Right cardiac atrium (tissue), 5 donors: Measurements from ENCODE around the gene PLCL2. TPM values are rescaled to one million over a fixed set of nuclear protein-coding genes. Genes with fewer than 3 reads are reported as not detected.
A peak's percentile ranks its signal among the peaks of the same experiment; 100 is the strongest.

Source experiments
- ATAC-seq, 2 donors: fragments of 200-7000 bp; cut with Tn5 transposase; one replicate each; pipeline versions ENCODE4 v1.8.0 to v1.9.1; 2020; ENCODE audit warnings: moderate library complexity in 2 of 2, mild to moderate bottlenecking in 1 of 2
- DNase-seq, 3 donors: peaks; one replicate each; pipeline ENCODE4 v3.0.0-alpha.2; 2020
- H3K27ac ChIP-seq: one replicate; pipeline ENCODE4 v1.5.1; 2013; ENCODE audit warnings: mild to moderate bottlenecking, low read length, control low read depth, moderate library complexity
- H3K27me3 ChIP-seq: one replicate; pipeline ENCODE4 v1.6.1; 2013; ENCODE audit not compliant: control insufficient read depth, insufficient read depth
- H3K4me1 ChIP-seq: one replicate; pipeline ENCODE4 v1.6.1; 2013; ENCODE audit warnings: low read length; ENCODE audit not compliant: control insufficient read depth, insufficient read depth
- H3K4me3 ChIP-seq: one replicate; pipeline ENCODE4 v1.5.1; 2013; ENCODE audit warnings: low read length, control low read depth
- H3K9me3 ChIP-seq: one replicate; pipeline ENCODE4 v1.6.1; 2013; ENCODE audit warnings: low read length; ENCODE audit not compliant: control insufficient read depth
- WGBS: extraction: QIAGEN DNeasy Blood & Tissue Kit; methylation state at CpG from one replicate; pipeline ENCODE4 v1.1.7; 2013; 5-methylcytosine and 5-hydroxymethylcytosine counted together
- intact Hi-C, 4 donors: fragments of 100-400 bp; cut with DNase I; formaldehyde crosslinking; loops; one replicate each; pipeline versions ENCODE4 v1.11.0 to v1.14.0; 2022 to 2023
- polyA plus RNA-seq: library from polyadenylated mRNA; stranded (reverse); fragments of 200-250 nt; gene quantifications from one replicate; pipeline ENCODE4 v1.2.3, GENCODE V29; 2013
- total RNA-seq, 4 donors: library from RNA; stranded (reverse); fragmentation: NEBNext Ultra II Directional; extraction: Animal tissue kit (Norgen Biotek cat#: 25700); gene quantifications; one replicate each; pipeline ENCODE4 v1.2.1, GENCODE V29; 2021
- donor health status: healthy with polysubstance abuse.
- donor health status: DM: no; HTN: yes; CAD: no.
- donor health status: DM: no; HTN: no; CAD: no.
- donor health status: DM: no; HTN: yes; CAD: no; lungs with severe emphysema.
- donor health status: DM: yes; HTN: yes; CAD: no.

The PLCL2 gene
- total and polyA plus RNA-seq, 5 donors: 12.5 to 47.4 (median 36.9) TPM

DNA sequence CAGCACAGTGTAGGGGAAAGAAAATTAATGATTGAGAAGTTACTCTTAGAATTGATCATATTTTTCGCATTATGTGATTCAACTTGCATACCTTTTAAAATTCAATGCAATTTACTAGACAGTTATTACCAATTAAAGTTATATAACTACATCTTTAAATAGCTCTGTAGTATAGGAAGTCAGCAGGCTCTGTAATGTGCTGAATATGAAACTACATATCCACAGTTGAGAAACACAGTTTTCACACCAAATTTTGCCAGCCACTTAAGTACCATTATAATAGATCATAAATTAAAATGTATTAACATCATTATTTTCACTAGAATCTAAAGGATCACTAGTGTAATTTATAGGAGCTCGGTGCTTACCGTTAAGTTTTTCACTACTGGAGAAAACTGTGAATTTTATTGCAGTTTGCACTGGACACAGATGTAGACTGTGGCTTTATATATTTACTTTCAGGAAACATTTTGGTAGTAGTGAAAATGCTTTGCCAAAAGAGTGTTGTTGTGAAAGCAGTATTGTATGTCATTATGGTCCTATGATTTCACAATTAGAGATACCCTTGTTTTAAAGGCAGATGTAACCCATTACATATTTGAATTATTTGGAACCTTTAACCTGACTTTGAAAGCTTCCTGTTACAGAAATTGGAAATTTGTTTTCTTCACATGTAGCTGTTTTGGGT lies 113.6 kb downstream of the PLCL2 start:
- ATAC-seq (no peak), DNase-seq (no peak)
- intact Hi-C loops: no loop called here
- H3K27ac ChIP-seq: no peak overlapping the region
- H3K4me1 ChIP-seq: peaks cover 9% of the 10 kb centered on the region
- H3K4me3 ChIP-seq: no peak overlapping the region
- no peaks in the 10 kb centered on the region for H3K9me3 ChIP-seq
- H3K27me3 ChIP-seq: no peaks in the 10 kb centered on the region
- whole genome bisulfite sequencing: 88% methylated on average over 3 of the region's 3 CpGs

DNA sequence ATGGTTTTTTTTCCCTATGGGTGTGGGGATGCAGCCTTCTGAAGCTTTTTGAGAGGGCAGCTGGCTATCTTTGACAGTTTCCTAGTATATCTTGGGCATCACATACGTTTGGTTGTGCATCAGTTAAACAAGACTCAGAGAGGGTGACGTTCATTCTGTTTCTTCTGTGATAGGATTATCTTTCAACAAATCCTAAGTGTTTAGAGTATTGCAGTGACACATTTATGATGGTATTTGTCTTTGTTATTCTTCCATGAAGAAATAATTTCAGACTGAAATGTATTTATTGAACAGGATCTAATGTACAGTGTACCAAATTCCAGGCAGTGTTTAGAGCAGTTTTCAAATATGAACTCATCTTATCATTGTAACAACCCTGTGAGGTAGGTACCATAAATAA lies 114.4 kb downstream of the PLCL2 start:
- WGBS: 50% methylated on average over 2 of the region's 2 CpGs

DNA sequence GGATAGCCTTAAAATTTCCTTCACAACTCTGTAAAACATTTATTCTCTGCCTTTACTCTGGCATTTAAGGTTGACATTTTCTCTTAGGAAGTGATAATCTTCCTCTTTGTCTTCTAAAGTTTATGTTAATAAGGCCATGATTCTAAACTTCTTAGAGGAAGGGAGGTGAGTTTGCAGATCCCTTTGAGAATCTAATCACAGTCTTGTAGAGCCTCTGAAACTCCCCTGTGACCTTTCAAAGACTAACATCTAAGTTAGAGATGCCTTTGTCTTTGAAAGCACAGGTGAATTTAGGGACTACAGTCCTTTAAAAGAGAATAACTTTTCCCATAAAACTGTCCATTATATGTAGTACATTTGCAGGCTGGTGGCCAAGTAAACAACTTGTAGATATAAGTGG lies 115.1 kb downstream of the PLCL2 start:
- no peak for DNase-seq
- no peak for ATAC-seq
- H3K27me3 ChIP-seq: no peaks in the 10 kb centered on the region
- peaks cover 7% of the 10 kb centered on the region for H3K4me1 ChIP-seq
- intact Hi-C loops: no loop called here
- no peaks in the 10 kb centered on the region for H3K9me3 ChIP-seq
- H3K4me3 ChIP-seq: no peak overlapping the region
- no peak overlapping the region for H3K27ac ChIP-seq

More for the DNA sequence above, 114.4 kb downstream of the PLCL2 start:
- H3K27ac ChIP-seq: no peak overlapping the region
- intact Hi-C loops: no loop called here
- H3K4me1 ChIP-seq: peaks cover 10% of the 10 kb centered on the region
- no peak for ATAC-seq
- DNase-seq: no peak
- no peak overlapping the region for H3K4me3 ChIP-seq
- H3K9me3 ChIP-seq: no peaks in the 10 kb centered on the region
- H3K27me3 ChIP-seq: no peaks in the 10 kb centered on the region

DNA sequence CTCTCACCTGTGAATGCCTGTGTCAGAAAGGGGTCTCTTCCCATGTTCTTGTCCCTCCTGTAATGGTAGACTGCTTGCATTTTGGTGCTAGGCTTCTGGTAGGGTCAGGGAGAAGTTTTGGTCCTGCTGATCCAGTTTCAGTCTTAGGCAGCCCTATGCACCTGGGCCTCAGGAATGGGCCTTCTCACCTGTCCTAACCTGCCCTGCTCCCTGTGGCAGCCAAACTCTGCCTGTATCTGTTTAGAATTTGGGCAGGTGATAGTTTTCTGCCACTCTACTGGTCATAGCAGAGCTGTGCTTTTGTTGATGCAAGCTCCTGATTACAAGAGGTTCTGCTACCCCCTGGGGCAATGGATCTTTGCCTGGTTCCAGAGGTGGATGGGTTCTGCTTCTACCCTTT lies 118.7 kb downstream of the PLCL2 start:
- peaks cover 11% of the 10 kb centered on the region for H3K4me1 ChIP-seq
- H3K27me3 ChIP-seq: no peaks in the 10 kb centered on the region

DNA sequence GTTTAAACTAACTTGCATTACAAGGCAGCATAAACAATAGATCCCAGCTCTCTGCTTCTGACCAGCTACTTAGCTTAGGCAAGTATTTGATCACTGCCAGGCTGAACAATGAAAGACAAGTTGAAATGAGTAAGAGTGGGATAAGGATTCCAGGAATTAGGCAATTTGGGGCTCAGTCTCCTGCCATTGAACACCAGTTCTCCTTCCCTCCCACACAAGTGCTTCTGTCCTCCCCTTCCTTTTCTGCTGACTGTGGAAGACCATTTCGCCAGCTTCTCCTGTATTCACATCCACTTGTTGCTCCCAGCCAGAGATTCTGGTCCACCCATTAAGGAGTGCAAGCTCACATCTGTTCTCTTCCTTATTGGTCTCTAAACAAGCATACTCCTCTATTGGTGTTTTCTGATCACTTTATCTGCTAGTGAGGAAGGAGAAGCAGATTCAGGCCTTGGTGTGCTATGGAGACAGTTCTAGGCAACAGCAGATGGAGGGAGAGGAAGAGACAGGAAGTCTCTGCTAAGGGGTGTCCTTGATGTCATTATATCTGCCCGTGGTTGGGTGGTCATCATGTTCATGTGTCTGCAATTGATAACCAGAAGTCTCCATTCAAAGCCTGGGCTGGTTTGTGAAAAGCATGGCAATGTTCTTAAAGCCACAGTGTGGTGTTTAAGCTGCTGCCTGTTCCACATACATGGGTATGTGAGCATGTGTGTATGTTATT lies 121.5 kb downstream of the PLCL2 start:
- ATAC-seq: peak; percentile 26 to 38
- Histone ChIP-seq H3K27ac (no peak overlapping the region), H3K9me3 (no peaks in the 10 kb centered on the region), H3K27me3 (no peaks in the 10 kb centered on the region), H3K4me1 (peaks cover 11% of the 10 kb centered on the region), H3K4me3 (no peak overlapping the region)
- no peak for DNase-seq
- intact Hi-C loops: no loop called here
- WGBS: 42% methylated on average over 2 of the region's 2 CpGs

More for the DNA sequence above, 118.7 kb downstream of the PLCL2 start:
- intact Hi-C loops: no loop called here
- Histone ChIP-seq H3K9me3 (no peaks in the 10 kb centered on the region), H3K27ac (no peak overlapping the region), H3K4me3 (no peak overlapping the region)
- no peak for DNase-seq
- ATAC-seq: no peak

GRCh38 chr3:17007284-17007683 lies 122.5 kb downstream of the PLCL2 start:
- H3K9me3 ChIP-seq: no peaks in the 10 kb centered on the region
- H3K27me3 ChIP-seq: no peaks in the 10 kb centered on the region
- ATAC-seq (no peak), DNase-seq (no peak)
- peaks cover 11% of the 10 kb centered on the region for H3K4me1 ChIP-seq
- no peak overlapping the region for H3K4me3 ChIP-seq
- 90% methylated on average over 1 of the region's 1 CpG for WGBS
- no peak overlapping the region for H3K27ac ChIP-seq
- intact Hi-C loops: no loop called here

DNA sequence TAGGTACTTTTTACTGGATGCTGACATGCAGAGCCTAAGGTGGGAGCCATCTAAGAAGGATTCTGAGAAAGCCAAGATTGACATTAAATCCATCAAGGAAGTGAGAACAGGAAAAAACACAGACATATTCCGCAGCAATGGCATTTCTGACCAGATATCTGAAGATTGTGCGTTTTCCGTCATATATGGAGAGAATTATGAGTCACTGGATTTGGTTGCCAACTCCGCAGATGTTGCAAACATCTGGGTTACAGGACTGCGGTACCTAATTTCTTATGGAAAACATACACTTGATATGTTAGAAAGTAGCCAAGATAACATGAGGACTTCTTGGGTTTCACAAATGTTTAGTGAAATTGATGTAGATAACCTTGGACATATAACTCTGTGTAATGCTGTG lies 125.1 kb downstream of the PLCL2 start:
- ATAC-seq: no peak
- intact Hi-C loops: no loop called here
- H3K27ac ChIP-seq: no peak overlapping the region
- WGBS: 79% methylated on average over 5 of the region's 5 CpGs
- no peak for DNase-seq
- H3K9me3 ChIP-seq: no peaks in the 10 kb centered on the region
- no peak overlapping the region for H3K4me3 ChIP-seq
- peaks cover 7% of the 10 kb centered on the region for H3K4me1 ChIP-seq
- H3K27me3 ChIP-seq: no peaks in the 10 kb centered on the region

- H3K4me1 ChIP-seq: no peaks in the 10 kb centered on the region
- ATAC-seq: no peak
- DNase-seq: no peak
- H3K4me3 ChIP-seq: no peak overlapping the region
- H3K9me3 ChIP-seq: no peaks in the 10 kb centered on the region
- H3K27ac ChIP-seq: no peak overlapping the region
- H3K27me3 ChIP-seq: no peaks in the 10 kb centered on the region
- intact Hi-C loops: no loop called here
- 95% methylated on average over 10 of the region's 10 CpGs for WGBS
Observed at GRCh38 chr3:17011728-17012338, 127.1 kb downstream of the PLCL2 start.

DNA sequence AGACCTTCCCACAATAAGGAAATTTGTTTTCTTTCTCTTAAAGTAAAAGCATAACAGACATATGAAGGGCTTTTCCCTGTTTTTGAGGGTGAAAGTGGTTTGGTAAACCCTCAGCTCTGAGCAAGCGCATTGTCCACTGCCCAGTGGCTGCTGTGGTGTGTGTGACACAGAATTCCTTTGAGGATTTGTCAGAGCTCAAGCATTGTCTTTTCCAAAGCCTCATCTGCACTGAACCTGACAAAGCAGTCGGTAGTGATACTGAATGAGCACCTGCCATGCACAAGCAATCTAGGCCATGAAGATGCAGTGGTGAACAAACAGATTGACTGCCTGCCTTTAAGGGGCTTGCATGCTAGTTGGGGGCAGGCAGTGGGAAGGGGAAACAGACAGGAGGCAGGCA lies 128.3 kb downstream of the PLCL2 start:
- 83% methylated on average over 2 of the region's 2 CpGs for WGBS
- Histone ChIP-seq H3K4me1 (no peaks in the 10 kb centered on the region), H3K4me3 (no peak overlapping the region), H3K27ac (no peak overlapping the region), H3K27me3 (no peaks in the 10 kb centered on the region), H3K9me3 (no peaks in the 10 kb centered on the region)
- no peak for DNase-seq
- intact Hi-C loops: no loop called here
- no peak for ATAC-seq

DNA sequence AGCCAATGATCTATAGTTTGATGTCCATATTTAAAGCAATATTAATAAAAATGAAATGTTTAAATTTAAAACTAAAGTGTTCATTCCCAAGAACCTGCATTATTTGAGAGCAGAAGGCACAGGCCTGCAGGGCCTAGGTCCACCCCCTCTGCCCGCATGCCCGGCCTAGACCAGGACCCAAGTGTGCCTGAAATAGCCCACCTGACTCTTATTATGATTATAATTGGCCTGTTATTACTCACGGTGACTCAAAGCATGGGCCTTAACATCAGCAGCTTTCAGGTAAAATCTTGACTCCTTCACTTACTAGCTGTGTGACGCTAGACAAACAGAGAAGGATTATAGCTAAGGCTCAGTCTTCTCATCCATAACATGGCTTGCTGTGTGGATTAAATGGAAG lies 128.8 kb downstream of the PLCL2 start:
- Histone ChIP-seq H3K27me3 (no peaks in the 10 kb centered on the region), H3K4me3 (no peak overlapping the region), H3K27ac (no peak overlapping the region), H3K9me3 (no peaks in the 10 kb centered on the region), H3K4me1 (no peaks in the 10 kb centered on the region)
- intact Hi-C loops: no loop called here
- DNase-seq: no peak
- 94% methylated on average over 4 of the region's 4 CpGs for WGBS
- no peak for ATAC-seq

DNA sequence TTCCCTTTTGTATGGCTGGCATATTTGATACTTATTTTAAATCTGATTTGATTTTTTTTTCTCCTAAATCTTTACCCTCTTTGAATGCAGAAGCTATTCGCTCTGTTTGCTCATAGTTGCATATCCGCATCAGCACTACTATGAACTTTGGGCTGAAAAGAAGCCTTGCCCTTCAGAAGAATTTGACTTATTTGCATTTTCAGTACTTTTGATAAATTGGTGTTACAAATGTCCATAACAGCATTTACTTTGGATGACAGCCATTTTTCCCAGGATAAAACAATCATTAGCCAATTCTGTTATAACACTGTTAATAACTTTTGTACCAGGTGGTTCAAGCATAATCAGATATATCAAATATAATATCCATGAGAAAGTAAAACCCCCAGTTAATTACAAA lies 129.5 kb downstream of the PLCL2 start:
- Histone ChIP-seq H3K4me3 (no peak overlapping the region), H3K9me3 (no peaks in the 10 kb centered on the region), H3K27me3 (no peaks in the 10 kb centered on the region), H3K27ac (no peak overlapping the region), H3K4me1 (no peaks in the 10 kb centered on the region)
- intact Hi-C loops: no loop called here
- ATAC-seq: no peak
- 97% methylated on average over 2 of the region's 2 CpGs for WGBS
- DNase-seq: no peak
